ENCODE results near the gene PPDPF. TPM values are rescaled to one million over a fixed set of nuclear protein-coding genes. Genes with fewer than 3 reads are reported as not detected.
"Not testable (repeated sequence)": the region's sequence is repeated elsewhere in the genome, so short reads cannot be mapped to it uniquely, and the experiment has no call there.

PPDPF gene
- total RNA-seq, 1 donor from 2014 or later = 251 TPM

DNA sequence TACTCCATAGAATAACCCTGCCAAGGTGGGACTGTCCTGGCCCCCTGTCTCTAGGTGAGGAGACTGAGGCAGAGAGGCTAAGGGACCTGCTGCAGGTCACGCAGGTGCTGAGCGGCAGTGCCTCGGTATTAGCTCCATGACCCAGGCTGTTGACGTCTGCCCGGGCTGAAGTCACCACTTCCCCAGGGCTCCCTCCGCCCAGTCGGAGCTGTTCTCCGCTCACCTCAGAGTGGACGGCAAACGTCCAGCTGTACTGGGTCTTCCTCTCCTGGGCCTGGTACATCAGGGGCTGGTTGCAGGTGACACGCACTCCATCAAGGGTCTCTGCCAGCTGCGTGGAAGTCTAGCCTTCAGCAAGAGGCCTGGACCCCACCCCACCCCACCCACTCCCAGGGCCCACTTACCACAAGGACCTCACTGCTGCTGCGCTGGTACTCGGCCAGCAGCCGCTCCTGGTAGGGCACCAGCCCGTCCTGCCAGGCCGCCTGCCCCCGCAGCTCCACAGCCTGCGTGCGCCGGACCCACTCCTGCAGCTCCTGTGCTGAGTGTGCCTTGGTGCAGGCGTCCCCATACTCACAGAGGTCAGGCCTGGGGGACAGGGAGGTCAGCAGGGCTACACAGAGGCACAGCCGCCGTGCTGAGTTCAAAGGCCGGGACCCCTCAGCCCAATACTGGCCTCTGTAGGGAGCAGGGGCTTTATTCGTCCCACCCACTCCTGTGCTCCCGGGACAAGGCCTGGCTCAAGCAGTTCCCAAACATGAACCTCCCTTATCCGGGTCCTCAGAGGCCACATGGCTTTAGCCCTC, 49.9 kb downstream of the PPDPF start:
- H3K4me3 Mint-ChIP-seq (ENCODE audit: unreplicated experiment) = no peak overlapping the region
- TF ChIP-seq CTCF (IDR thresholded peaks at IDR 0.05; ENCODE audit: insufficient read depth, low read depth, low read length) (no peak), EZH2 (IDR thresholded peaks at IDR 0.05; ENCODE audit: insufficient read depth, low read length) (no peak)
- no peak overlapping the region for H3K9ac ChIP-seq (ENCODE audit: low read length)

GRCh38 chr20:63571087-63571478, 50.5 kb downstream of the PPDPF start:
- not testable (repeated sequence) for H3K36me3 ChIP-seq (ENCODE audit: insufficient read depth, low read length); H3K4me3 Mint-ChIP-seq (ENCODE audit: unreplicated experiment); H3K9ac ChIP-seq (ENCODE audit: low read length); H3K27ac ChIP-seq (ENCODE audit: low read depth, low read length); H3K79me2 ChIP-seq (ENCODE audit: insufficient read depth, low read length); H3K4me2 ChIP-seq (ENCODE audit: low read length); H3K9me3 Mint-ChIP-seq (ENCODE audit: unreplicated experiment); FAIRE-seq; H3K36me3 Mint-ChIP-seq (ENCODE audit: low read depth, unreplicated experiment); DNase-seq (ENCODE audit: low read depth); H3K27me3 ChIP-seq (ENCODE audit: insufficient read depth, low read length); H3K4me3 ChIP-seq (ENCODE audit: insufficient read depth, low read depth, low read length); H3K9me3 ChIP-seq (ENCODE audit: insufficient read depth, low read depth, low read length); H3K27me3 Mint-ChIP-seq (ENCODE audit: low read depth, unreplicated experiment); H3K4me1 Mint-ChIP-seq (ENCODE audit: low read depth, unreplicated experiment); H2AFZ ChIP-seq (ENCODE audit: low read depth, low read length); H3K27ac Mint-ChIP-seq (ENCODE audit: unreplicated experiment)
- peaks cover 21% of the 10 kb centered on the region for H3K4me1 ChIP-seq (ENCODE audit: insufficient read depth, low read length)
- peaks cover 23% of the 10 kb centered on the region for H4K20me1 ChIP-seq (ENCODE audit: insufficient read depth, low read length)

More for the DNA sequence above, 49.9 kb downstream of the PPDPF start:
- H3K9me3 Mint-ChIP-seq (ENCODE audit: unreplicated experiment) = no peaks in the 10 kb centered on the region
- Histone ChIP-seq H3K79me2 (ENCODE audit: insufficient read depth, low read length) (peaks cover 7% of the 10 kb centered on the region), H3K27me3 (ENCODE audit: insufficient read depth, low read length) (no peaks in the 10 kb centered on the region), H3K4me2 (ENCODE audit: low read length) (no peak overlapping the region), H3K27ac (ENCODE audit: low read depth, low read length) (no peak overlapping the region), H3K4me1 (ENCODE audit: insufficient read depth, low read length) (peaks cover 20% of the 10 kb centered on the region), H3K4me3 (ENCODE audit: insufficient read depth, low read depth, low read length) (no peak overlapping the region), H4K20me1 (ENCODE audit: insufficient read depth, low read length) (peaks cover 23% of the 10 kb centered on the region), H2AFZ (ENCODE audit: low read depth, low read length) (no peak overlapping the region), H3K9me3 (ENCODE audit: insufficient read depth, low read depth, low read length) (no peaks in the 10 kb centered on the region), H3K36me3 (ENCODE audit: insufficient read depth, low read length) (no peaks in the 10 kb centered on the region)
- no peaks in the 10 kb centered on the region for H3K36me3 Mint-ChIP-seq (ENCODE audit: low read depth, unreplicated experiment)
- DNase-seq (ENCODE audit: low read depth) = no peak
- FAIRE-seq = no peak
- H3K27ac Mint-ChIP-seq (ENCODE audit: unreplicated experiment) = no peak overlapping the region
- no peaks in the 10 kb centered on the region for H3K27me3 Mint-ChIP-seq (ENCODE audit: low read depth, unreplicated experiment)
- no peaks in the 10 kb centered on the region for H3K4me1 Mint-ChIP-seq (ENCODE audit: low read depth, unreplicated experiment)

Other genes with a start within 250 kb of the PPDPF start
- 220 and 225 TPM in 2 replicates for gene ARFGAP1, start 248.0 kb upstream of the PPDPF start, total RNA-seq
- gene COL20A1, start 227.6 kb upstream of the PPDPF start, total RNA-seq = 3.1 and 5.0 TPM in 2 replicates
- gene CHRNA4, start 159.4 kb upstream of the PPDPF start, total RNA-seq = 0.82 and 1.8 TPM in 2 replicates
- gene KCNQ2, start 48.1 kb upstream of the PPDPF start, total RNA-seq = 11.5 and 11.9 TPM in 2 replicates
- gene EEF1A2, start 21.7 kb upstream of the PPDPF start, total RNA-seq = 31.8 and 37.6 TPM in 2 replicates
- gene PTK6, start 16.6 kb downstream of the PPDPF start, total RNA-seq = 0.18 TPM in 1 of 2 replicates, not detected in the other
- gene SRMS, start 27.0 kb downstream of the PPDPF start, total RNA-seq = 0.14 TPM in 1 of 2 replicates, not detected in the other
- gene FNDC11, start 33.4 kb downstream of the PPDPF start, total RNA-seq = 0.19 and 0.20 TPM in 2 replicates
- gene HELZ2, start 53.5 kb downstream of the PPDPF start, total RNA-seq = 188 and 200 TPM in 2 replicates
- 10.7 and 11.7 TPM in 2 replicates for gene GMEB2, start 106.3 kb downstream of the PPDPF start, total RNA-seq
- 29.2 and 30.7 TPM in 2 replicates for gene STMN3, start 132.7 kb downstream of the PPDPF start, total RNA-seq
- 15.5 and 15.6 TPM in 2 replicates for gene RTEL1, start 137.5 kb downstream of the PPDPF start, total RNA-seq
- gene TNFRSF6B, start 175.9 kb downstream of the PPDPF start, total RNA-seq = 2.0 and 2.8 TPM in 2 replicates
- 30.0 and 32.5 TPM in 2 replicates for gene ARFRP1, start 187.2 kb downstream of the PPDPF start, total RNA-seq
- gene ZGPAT, start 187.3 kb downstream of the PPDPF start, total RNA-seq = 24.8 and 25.5 TPM in 2 replicates
- gene LIME1, start 215.9 kb downstream of the PPDPF start, total RNA-seq = 7.6 TPM in 2 replicates
- gene SLC2A4RG, start 219.0 kb downstream of the PPDPF start, total RNA-seq = 65.6 and 68.3 TPM in 2 replicates

Measured in astrocyte (in vitro differentiated cells and primary cell).